GM12875 (cell line): ENCODE data around the gene CD1C.

Source experiments
- H3K4me3 ChIP-seq: one replicate; pipeline ENCODE4 v1.5.1; 2011; ENCODE audit warnings: low read depth, low read length, control low read depth
- CTCF ChIP-seq: IDR thresholded peaks from 2 replicates; pipeline ENCODE4 v1.5.1; 2011; ENCODE audit warnings: low read depth, mild to moderate bottlenecking, control low read depth, inconsistent platforms, low read length, moderate library complexity, borderline replicate concordance; ENCODE audit not compliant: insufficient read depth

CD1C gene

DNA sequence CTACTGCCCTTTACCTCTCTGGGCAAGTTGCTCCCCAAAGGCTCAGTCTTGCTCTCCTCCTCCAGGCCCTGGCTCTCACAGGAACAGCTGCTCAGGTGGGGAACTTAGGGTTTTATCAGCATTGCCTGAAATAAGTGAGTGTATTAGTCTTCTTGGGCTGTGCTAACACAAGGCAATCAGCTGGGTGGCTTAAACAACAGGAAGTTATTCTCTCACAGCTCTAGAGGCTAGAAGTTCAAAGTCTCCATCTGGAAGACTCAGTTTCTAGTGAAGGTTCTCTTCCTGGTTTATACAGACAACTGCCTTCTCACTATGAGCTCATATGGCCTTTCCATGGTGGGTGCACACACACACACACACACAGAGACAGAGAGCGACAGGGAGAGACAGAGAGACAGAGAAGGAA lies 2.8 kb upstream of the CD1C start:
- TF ChIP-seq CTCF: no peak

DNA sequence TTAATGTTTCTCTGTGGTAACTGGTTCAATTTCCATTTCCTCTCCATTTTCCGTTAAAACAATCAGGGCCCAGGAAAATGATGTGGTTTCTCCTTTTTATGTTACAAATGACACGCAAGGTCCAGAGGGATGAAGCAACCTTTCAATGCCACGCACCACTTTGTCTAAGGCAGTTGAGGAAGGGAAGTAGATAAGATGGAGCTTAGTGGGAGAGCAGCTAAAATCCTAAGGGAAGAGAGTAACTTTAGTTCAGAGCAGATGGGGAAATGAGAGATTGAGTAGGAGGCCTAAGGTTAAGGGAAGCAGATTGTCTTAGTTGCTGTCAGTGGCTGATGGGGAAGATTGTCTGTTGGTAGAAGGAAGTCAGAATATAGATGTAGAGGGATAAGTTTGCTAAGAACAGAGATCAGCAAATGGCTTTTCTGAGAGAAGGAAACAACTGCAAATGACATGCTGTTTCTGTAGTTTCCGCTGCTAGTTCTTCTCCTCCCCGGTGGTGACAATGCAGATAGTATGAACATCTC lies 660 bp downstream of the CD1C start:
- H3K4me3 ChIP-seq: no peak overlapping the region
- no peak for TF ChIP-seq CTCF

More for the DNA sequence above, 2.8 kb upstream of the CD1C start:
- no peak overlapping the region for H3K4me3 ChIP-seq

GRCh38 chr1:158295791-158296190 lies 6.1 kb downstream of the CD1C start:
- no peak overlapping the region for H3K4me3 ChIP-seq
- no peak for TF ChIP-seq CTCF

DNA sequence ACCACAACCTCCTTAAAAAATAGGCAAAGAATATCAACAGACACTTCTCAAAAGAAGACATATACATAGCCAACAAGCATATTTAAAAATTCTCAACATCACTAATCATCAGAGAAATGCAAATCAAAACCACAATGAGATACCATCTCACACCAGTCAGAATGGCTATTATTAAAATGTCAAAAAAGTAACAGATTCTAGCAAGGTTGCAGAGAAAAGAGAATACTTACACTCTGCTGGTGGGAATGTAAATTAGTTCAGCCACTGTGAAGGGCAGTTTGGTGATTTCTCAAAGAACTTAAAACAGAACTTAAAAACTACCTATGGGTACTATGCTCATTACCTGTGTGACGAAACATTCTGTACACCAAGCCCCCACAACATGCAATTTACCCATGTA lies 20.9 kb downstream of the CD1C start:
- H3K4me3 ChIP-seq: no peak overlapping the region
- no peak for TF ChIP-seq CTCF

DNA sequence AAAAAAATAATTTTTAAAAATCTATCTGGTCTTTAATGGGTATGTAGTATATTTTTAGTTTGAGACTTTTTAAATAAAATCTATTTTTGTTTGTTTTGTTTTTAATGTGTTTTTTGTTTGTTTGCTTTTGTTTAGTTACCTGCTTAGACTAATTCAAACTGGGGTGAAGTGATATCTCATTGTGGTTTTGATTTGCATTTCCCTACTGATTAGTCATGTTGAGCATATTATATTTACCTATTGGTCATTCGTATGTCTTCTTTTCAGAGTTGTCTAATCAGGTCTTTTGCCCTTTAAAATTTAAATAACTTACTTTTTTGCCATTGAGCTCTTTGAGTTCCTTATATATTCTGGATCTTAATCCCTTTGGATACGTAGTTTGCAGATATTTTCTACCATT lies 21.3 kb downstream of the CD1C start:
- no peak for TF ChIP-seq CTCF

GRCh38 chr1:158323866-158324265 lies 34.1 kb downstream of the CD1C start:
- no peak for TF ChIP-seq CTCF
- no peak overlapping the region for H3K4me3 ChIP-seq

More for the DNA sequence above, 21.3 kb downstream of the CD1C start:
- no peak overlapping the region for H3K4me3 ChIP-seq

- no peak for TF ChIP-seq CTCF
- H3K4me3 ChIP-seq: no peak overlapping the region
These were observed 34.7 kb downstream of the CD1C start for GRCh38 chr1:158324395-158324794.
